ENCODE measurements around the gene CCR7. TPM values are rescaled to one million over a fixed set of nuclear protein-coding genes. Genes with fewer than 3 reads are reported as not detected.
A peak's percentile ranks its signal among the peaks of the same experiment; 100 is the strongest.

CCR7 gene
- total and polyA plus RNA-seq, 2 of the 4 experiments (the other 2 are of a cell fraction), result 0.14 to 0.36 TPM

GRCh38 chr17:40517286-40517662 lies 48.0 kb downstream of the CCR7 start:
- Histone ChIP-seq H3K56ac (ENCODE audit: extremely low read depth, insufficient read depth, low read length) (no peak overlapping the region), H3K9me1 (ENCODE audit: insufficient read depth, low read length) (peaks cover 28% of the 10 kb centered on the region), H3K4me3 (ENCODE audit: insufficient read depth, low read depth, low read length) (no peak overlapping the region), H4K20me1 (ENCODE audit: insufficient read depth, low read length) (no peaks in the 10 kb centered on the region), H4K91ac (ENCODE audit: insufficient read depth, low read depth, low read length) (peak overlapping the region; percentile 48), H3K9me3 (ENCODE audit: control insufficient read depth, insufficient read depth, low read length) (no peaks in the 10 kb centered on the region), H2AFZ (replicated peaks; ENCODE audit: low read length, poor library complexity) (no peak overlapping the region), H3K27me3 (ENCODE audit: control insufficient read depth, insufficient read depth, low read length) (no peaks in the 10 kb centered on the region), H3K4me2 (ENCODE audit: low read depth, low read length) (no peak overlapping the region), H2AK9ac (replicated peaks; ENCODE audit: low read depth, low read length, poor library complexity) (peak overlapping the region; percentile 86), H4K8ac (ENCODE audit: low read depth in 2 of 2, low read length in 2 of 2) (peak overlapping the region; percentile 3 to 62), H2BK20ac (ENCODE audit: low read depth, low read length) (peak overlapping the region; percentile 35), H3K36me3 (ENCODE audit: control insufficient read depth, insufficient read depth, low read length) (no peaks in the 10 kb centered on the region), H3K27ac (ENCODE audit: insufficient read depth, low read length) (no peak overlapping the region), H2AK5ac (ENCODE audit: low read depth, low read length) (peak overlapping the region; percentile 87), H3K4ac (ENCODE audit: low read depth, low read length) (peak overlapping the region; percentile 81), H2BK5ac (ENCODE audit: low read depth, low read length, poor library complexity, severe bottlenecking) (peak overlapping the region; percentile 75), H2BK15ac (ENCODE audit: low read depth, low read length) (peak overlapping the region; percentile 52; the same call in 1 of the 3 replicates), H3K79me1 (ENCODE audit: low read depth in 1 of 2, low read length in 2 of 2) (peaks cover 5 to 10% of the 10 kb centered on the region in 2 experiments; a peak in 2 of 4 replicates), H3K4me1 (ENCODE audit: control insufficient read depth, insufficient read depth, low read length) (peaks cover 29% of the 10 kb centered on the region), H3K23ac (ENCODE audit: low read depth, low read length) (no peak overlapping the region), H3K18ac (ENCODE audit: low read depth, low read length) (no peak overlapping the region), H3K14ac (replicated peaks; ENCODE audit: low read depth, low read length) (peak overlapping the region; percentile 75; the same call in 1 of the 2 replicates), H3K9ac (ENCODE audit: low read depth, low read length) (no peak overlapping the region), H2BK120ac (ENCODE audit: low read depth, low read length) (peak overlapping the region; percentile 79), H4K5ac (ENCODE audit: low read depth, low read length) (peak overlapping the region; percentile 22; the same call in 1 of the 2 replicates)
- ATAC-seq (ENCODE audit: low read depth), result no peak
- DNase-seq, result no peak
- dilution Hi-C loops (cut with HindIII; ENCODE audit: low sequenced_read_pairs, unreplicated experiment), result no loop called here
- ChIA-PET POLR2A (ENCODE audit: unreplicated experiment) (no interaction called here), CTCF (no interaction called here)
- no TSS peak for BruUV-seq (replicated peaks)
- TF ChIP-seq FOS (IDR thresholded peaks at IDR 0.05; ENCODE audit: low read depth, low read length) (no peak), SMC3 (IDR thresholded peaks at IDR 0.05; ENCODE audit: low read depth, low read length) (no peak), MXI1 (IDR thresholded peaks at IDR 0.05; ENCODE audit: borderline replicate concordance, low read depth, low read length) (no peak), USF2 (IDR thresholded peaks at IDR 0.05; ENCODE audit: low read depth, low read length) (no peak), CHD1 (IDR thresholded peaks at IDR 0.05; ENCODE audit: low read depth, low read length) (no peak), RAD21 (IDR thresholded peaks at IDR 0.05; ENCODE audit: low read length) (no peak), MAZ (IDR thresholded peaks at IDR 0.05; ENCODE audit: borderline replicate concordance, low read depth, low read length) (no peak), CEBPB (IDR thresholded peaks at IDR 0.05; ENCODE audit: low read depth, low read length) (no peak), CTCF (conservative IDR thresholded peaks at IDR 0.05; ENCODE audit: low read depth, low read length) (no peak), NFE2L2 (IDR thresholded peaks at IDR 0.05; ENCODE audit: low read depth, low read length) (no peak), RCOR1 (IDR thresholded peaks at IDR 0.05; ENCODE audit: insufficient replicate concordance, low read length) (no peak), BHLHE40 (IDR thresholded peaks at IDR 0.05; ENCODE audit: low read depth, low read length) (no peak), RFX5 (IDR thresholded peaks at IDR 0.05; ENCODE audit: low read depth, low read length) (no peak), MAFK (IDR thresholded peaks at IDR 0.05; ENCODE audit: low read depth, low read length) (no peak), POLR2A (IDR thresholded peaks at IDR 0.05; ENCODE audit: low read depth, low read length) (no peak)
- TF ChIP-seq, protein P1, sequence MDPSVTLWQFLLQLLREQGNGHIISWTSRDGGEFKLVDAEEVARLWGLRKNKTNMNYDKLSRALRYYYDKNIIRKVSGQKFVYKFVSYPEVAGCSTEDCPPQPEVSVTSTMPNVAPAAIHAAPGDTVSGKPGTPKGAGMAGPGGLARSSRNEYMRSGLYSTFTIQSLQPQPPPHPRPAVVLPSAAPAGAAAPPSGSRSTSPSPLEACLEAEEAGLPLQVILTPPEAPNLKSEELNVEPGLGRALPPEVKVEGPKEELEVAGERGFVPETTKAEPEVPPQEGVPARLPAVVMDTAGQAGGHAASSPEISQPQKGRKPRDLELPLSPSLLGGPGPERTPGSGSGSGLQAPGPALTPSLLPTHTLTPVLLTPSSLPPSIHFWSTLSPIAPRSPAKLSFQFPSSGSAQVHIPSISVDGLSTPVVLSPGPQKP (IDR thresholded peaks at IDR 0.05; ENCODE audit: borderline replicate concordance, low read depth, low read length), result no peak
- 100% methylated on average over 1 of the region's 2 CpGs; no CpG with 5 or more reads in 1 of the 2 experiments for WGBS, 2 experiments (ENCODE audit: extremely low coverage in 2 of 2, insufficient read length in 1 of 2)
- in situ Hi-C loops (cut with MboI; ENCODE audit: low sequenced_read_pairs), result no loop called here
- intact Hi-C loops (cut with micrococcal nuclease), result no loop called here

Measured in IMR-90 (cell line).